HG03378 (cell line): ENCODE data around the gene LDB2.

Experiments used
- ATAC-seq: cut with Tn5 transposase; IDR thresholded peaks from one replicate; pipeline ENCODE4 v1.9.1; 2021; ENCODE audit warnings: mild to moderate bottlenecking, moderate library complexity; ENCODE audit not compliant: unreplicated experiment

The LDB2 gene

DNA sequence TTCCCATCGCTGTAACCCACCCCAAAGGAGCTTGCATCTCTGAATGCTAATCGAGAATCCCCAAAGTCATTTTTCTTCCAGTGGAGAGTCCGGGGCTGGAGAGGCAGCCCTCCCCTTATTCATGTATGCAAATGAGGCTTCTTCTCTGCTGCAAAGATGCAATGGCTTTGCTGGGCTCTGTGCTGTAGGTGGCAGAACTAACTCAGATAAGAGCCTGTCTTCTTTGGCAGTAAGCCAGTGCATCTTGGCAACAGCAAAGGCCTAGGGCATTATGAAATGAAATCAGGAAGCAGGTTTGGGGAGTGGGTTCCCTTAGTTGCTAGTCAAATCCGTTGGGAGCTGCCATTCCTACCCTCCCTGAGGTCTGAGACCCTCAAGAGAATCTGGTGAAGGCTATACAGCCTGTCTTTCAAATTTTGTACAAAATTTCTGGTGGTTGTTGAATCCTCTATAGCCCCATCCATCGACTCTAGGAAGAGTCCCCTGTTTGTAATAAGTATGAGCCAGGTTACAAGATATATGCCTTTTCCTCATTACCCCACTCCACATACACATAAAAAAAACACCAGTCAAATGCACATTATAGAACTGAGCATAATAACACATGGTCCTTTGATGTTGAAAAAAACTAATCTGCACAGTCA, 381.5 kb downstream of the LDB2 start:
- ATAC-seq = no peak

- ATAC-seq = no peak
Observed at GRCh38 chr4:16513876-16514275, 384.6 kb downstream of the LDB2 start.

DNA sequence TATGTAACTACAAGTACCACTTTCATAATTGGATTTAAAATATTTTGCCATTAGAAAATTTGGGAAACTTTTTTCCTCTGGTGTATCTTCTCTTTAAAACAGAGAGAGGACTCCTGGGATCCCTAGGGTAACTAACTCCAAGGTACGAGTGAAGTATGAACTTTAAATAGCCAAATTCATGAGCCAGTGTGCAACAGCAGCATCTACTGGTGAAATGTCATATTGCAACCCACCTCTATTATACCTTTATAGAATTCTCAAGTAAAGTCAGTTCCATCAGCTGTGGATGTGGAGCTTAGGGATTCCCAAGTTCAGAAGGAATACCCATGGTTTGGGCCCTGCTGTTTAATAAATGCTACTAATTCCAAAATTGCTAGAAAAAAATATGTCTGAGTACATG, 389.5 kb downstream of the LDB2 start:
- ATAC-seq = no peak

DNA sequence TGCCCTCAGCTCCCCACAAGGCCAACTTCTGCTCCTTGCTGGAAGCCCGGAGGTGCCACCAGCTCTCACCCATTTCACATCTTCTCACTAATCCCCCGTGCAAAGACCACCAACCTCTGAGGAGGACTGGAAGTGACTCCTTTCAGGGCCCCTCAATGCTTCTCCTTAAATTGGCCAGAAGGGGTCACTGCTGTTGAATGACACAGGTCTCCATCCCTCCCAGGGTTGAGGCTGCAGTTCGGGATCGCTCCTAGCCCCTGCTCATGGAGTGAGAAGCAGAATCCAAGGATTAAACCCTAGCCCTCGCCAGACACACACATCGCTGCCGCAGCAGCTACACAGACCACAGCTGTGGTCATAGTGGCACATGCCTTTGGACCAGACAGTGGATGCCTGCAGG, 392.7 kb downstream of the LDB2 start:
- no peak for ATAC-seq

- no peak for ATAC-seq
Observed at GRCh38 chr4:16505267-16505666, 393.2 kb downstream of the LDB2 start.

DNA sequence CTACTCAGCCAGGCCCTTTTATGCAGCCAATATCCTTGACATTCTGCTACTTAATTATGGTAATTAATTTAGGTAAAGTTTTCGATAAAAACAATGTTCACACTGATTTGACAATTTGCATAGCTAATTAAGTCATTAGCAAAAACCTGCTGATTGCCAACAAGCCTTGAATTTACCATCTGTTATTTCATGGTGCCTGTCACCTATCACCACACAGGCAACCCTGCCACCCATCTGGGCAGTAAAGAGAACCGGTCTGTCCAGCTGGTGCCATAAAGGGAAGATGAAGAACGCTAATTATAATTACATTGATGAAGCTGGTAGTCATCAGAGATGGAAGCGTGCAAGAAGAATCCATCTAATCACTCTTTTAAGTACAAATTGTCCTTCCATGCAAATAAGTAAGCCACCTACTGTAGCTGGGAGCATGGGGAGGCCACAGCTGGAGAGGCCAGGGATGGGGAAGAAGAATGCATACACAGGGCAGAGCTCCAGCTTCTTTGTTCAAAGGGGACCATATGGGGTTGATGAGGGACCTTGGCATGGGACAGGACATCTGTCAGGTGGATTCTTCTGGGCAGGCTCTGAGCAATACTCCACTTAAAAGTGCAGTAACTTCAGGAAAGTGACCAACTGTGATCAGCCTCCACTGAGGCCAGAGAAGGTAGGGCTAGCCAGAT, 394.9 kb downstream of the LDB2 start:
- no peak for ATAC-seq

DNA sequence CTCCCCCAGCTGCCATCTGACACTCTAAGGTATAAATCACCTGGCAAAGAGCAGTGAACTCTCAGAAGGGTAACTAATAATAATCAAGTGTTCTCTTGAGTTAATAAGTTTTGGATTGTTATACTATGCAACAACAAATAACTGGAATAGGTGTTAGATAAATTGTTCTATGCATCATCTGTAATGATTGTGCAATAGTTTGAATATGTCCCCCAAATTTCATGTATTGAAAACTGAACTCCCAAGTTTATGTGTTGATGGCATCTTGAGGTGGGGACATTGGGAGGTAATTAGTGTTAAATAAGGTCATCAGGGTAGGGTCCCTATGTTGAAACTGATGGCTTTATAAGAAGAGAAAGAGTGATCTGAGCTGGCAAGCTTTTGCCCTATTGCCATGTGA, 399.5 kb downstream of the LDB2 start:
- ATAC-seq = no peak

DNA sequence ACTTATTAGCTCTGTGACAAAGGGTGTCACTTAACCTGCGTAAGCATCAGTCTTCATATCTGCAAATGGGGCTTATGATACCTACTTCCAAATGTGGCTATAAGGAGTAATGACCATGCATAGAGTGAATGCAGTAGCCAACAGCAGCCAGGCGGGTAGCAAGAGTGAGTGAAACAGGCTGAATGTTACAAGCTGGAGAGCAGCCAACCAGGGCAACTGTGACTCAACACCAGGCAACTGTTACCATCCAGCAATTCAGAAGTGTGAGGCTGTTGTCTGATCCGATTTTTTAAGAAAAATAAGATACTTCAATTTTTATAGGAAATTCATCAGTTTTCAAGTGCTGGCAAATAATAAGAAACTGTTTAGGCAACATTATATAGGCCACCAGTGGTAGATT, 401.9 kb downstream of the LDB2 start:
- no peak for ATAC-seq

DNA sequence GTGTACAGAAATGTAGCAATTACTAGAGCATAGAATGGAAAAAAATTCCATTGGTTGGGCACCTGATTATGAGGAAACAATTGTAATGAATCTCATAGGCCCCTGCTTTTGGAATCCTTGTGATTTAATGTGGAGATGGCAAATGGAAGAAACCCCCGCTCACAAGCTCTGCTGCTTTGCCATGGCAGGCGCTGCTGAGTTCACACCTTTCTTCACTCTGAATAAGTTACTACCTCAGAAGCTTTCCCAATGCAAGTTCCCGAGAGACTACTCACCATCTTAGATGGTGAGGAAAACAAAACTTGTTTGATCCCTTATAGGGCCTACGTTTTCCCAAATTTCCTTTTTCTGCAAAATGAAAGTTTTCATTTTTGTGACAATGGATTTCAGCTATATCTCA, 405.6 kb downstream of the LDB2 start:
- ATAC-seq = no peak

DNA sequence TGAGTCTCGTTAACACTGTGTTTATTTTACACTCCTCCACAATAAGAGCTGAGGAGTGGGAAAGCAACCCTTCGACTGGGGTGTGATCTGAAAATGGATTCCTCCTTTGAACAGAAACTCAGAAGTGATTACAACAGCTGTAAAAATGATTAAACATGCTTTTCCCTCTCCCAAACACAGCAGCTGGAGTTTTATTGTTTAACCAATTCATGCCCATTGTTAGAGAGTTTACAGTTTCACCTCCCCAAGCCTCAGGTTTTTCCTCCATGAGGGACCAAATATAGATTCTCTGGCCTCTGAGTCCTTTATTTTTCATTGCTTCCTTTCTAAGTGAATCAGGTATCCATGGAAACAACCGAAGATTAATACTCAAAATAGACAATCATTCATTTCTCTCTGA, 409.2 kb downstream of the LDB2 start:
- ATAC-seq = no peak

DNA sequence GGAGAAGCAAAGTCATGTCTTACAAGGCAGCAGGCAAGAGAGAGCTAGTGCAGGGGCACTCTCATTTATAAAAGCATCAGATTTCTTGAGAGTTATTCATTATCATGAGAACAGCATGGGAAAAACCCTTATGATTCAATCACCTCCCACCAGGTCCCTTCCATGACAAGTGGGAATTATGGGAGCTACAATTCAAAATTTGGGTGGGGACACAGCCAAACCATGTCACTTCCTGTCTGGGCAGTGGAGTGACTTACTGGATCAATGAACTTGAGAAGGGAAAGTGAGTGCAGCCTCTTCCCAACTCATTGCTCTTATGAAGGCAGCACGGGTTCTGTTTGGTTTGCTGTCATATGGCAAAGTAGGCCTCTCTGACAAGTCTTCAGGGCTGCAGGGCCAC, 410.4 kb downstream of the LDB2 start:
- ATAC-seq = no peak

- ATAC-seq = no peak
Observed at GRCh38 chr4:16484711-16485110, 413.7 kb downstream of the LDB2 start.

GRCh38 chr4:16483540-16483939, 414.9 kb downstream of the LDB2 start:
- ATAC-seq = no peak

DNA sequence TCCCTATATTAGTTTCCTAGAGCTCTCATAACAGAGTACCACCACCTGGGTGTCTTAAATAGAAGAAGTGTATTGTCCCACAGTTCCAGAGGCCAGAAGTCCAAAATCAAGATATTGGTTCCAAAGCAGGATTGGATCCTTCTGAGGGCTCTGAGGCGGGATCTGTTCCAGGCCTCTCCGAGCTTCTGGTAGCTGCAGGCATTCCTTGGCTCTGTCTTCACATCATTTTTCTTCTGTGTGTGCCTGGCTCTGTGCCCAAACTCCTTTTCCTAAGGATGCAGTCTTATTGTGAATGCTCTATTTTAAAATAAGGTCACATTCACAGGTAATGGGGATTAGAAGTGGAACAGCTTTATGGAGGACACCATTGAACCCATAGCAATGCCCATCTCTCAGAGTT, 418.4 kb downstream of the LDB2 start:
- ATAC-seq = no peak

DNA sequence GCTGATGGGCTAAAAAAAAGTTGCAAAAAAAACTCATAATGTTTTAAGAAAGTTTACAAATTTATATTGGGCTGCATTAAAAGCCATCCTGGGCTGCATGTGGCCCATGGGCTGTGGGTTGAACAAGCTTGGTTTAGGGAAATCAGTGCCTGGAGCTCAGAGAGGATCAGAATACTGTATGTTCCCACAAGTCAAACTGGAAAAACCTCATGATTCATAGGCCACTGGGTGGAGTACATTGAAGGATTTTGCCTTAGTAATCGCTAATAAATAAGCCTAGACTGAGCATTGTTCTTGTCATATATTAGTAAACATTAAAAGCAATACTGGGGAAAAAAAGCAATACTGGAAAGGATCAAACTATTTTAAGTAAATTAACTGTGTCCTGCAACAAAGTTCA, 425.9 kb downstream of the LDB2 start:
- no peak for ATAC-seq

DNA sequence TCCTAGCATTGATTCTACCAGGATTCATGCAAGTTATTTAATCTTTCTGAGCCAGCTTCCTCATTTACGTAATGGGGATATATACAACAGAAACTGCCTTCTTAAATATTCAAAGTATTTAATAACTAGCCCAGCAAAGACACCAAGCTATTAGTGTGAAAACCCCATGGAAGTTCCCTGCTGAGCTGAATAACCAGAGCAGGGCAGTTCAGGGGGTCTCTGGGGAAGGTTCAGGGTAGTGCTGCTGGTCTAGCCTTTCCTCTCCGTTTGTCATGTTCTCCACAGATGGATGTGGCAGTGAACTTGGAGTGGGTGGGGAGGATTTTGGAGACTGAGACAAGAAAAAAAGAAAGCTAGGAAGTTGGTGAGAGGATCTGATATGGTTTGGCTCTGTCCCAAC, 431.4 kb downstream of the LDB2 start:
- ATAC-seq = no peak

DNA sequence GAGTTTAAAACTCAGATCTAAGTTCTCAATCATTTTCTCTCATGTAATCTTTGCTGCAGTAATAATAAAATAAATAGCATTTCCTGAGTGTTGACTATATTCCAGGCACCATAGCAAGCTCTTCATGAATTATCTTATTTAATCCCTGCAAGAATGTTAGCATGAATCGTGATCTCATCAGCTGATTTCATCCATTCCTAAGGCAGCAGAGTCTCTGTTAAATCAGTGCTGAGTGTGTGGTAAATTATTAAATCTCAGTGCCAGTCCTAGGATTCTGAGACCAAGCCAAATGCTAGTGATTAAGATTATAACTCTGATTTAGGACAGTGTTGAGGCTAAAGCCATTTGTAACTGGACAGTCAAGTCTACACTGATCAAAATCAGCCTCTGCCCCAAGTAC, 431.9 kb downstream of the LDB2 start:
- no peak for ATAC-seq

- ATAC-seq = no peak
Observed at GRCh38 chr4:16464651-16465050, 433.8 kb downstream of the LDB2 start.

DNA sequence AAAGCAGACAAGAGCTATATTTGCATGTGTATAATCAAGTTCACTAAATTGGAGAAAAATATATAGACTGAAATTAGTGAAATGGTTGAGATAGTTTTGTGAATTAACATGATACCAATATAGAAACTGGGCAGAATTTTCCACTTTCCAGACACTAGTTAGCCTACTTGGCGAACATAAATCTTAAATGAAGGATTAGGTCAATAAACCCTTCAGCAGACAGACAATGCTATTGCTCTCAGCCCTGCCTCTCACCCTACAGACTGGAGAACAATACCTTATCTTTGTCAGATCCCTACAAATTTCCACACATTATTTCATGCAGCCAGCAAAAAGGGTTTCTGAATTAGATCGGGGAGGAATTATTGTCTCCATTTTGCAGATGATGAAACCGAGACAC, 435.8 kb downstream of the LDB2 start:
- ATAC-seq = no peak

DNA sequence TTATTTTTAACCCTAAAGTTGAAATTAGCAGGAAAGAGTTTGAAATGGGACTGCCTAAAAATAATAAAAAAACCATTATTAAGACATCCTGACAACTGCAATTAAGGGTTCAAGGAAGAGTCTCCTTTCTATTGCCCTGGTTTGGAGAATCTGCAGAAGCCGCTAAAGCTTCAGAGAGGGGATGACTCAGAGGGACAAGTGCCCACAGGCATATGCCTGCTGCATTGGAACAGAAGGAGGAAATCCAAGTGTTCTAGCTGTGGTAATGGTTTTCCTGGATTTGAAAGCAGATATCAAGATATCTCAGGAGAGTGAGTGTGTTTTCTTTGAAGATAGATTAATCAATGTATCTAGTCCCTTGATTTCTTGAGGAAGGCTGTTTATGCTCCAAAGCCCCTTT, 437.1 kb downstream of the LDB2 start:
- ATAC-seq = no peak

DNA sequence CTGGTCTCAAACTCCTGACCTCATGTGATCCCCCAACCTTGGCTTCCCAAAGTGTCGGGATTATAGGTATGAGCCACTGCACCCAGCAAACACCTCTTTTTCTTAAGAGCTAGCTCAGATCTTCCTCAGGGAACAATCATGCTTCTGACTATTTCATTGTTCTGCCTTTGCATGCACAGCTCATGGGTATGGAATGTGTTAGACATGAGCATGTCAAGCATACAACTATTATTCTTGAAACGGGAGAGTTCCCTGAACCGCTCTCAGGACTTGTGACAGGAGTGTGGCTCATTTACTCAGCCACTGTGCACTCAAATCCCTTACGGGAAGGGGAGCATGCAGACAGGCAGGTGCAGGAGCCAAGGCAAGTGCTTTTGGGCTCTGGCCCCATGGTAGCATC, 440.5 kb downstream of the LDB2 start:
- ATAC-seq = no peak
